ENCODE data around the gene PTTG2.

PTTG2 gene

DNA sequence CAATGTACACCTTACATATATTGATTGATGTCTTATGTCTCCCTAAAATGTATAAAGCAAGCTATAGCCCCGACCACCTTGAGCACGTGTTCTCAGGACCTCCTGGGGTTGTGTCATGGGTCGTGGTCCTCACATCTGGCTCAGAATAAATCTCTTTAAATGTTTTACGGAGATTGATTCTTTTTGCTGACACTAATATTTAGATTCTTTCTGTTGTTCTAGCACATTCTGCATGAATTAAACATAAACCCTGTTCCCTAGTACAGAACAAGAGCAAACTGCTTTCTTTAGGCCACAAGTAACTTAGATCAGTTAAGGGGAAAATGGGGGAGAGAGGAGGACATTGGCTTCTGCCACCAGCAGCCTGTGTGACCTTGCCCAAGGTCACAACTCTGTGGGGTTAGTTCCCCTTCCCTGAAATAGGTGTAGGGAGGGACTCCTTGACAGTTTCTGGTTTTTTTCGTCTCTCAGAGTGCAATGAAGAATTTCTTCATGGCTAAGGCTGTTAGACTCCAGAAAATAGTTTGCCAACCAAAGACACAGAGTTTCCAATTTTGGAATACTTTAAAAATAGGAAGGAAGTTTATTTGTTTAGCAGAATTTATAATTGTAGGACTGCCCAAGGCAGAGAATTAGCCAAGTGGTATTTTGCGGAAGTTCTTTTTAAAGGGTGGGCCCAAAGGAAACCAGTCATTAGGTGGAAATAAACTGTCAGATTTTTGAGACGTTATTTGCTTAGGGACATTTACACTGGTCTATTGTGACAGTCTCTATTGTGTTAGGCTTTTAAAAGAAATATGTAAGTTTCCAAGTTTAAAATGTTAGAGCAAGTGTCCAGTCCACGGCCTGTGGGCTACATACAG, 29.4 kb downstream of the PTTG2 start:
- peak; percentile 43 for DNase-seq

DNA sequence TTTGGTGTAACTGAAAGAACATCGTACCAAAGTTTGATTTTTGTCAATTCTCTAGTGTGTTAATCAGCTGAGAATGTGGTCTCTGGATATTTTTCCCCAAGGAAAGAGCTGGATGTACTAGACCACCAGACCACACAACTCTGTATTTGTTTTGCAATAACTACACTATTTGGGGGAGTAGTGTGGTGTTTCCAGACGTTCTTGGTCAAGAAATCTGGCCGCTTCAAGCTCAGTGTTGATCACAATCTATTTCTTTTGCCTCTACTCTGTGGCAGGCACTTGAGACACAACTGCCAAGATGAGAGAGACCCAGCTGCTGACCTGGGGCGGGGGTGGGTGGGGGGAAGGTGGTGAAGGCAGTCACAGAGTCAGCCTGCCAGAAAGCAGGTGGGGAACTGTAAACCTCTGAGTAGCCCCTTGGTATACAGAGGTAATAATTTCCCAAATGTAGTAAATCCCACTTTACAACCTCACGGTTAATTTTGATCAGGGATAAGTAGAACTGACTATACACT, 30.6 kb downstream of the PTTG2 start:
- DNase-seq = no peak

DNA sequence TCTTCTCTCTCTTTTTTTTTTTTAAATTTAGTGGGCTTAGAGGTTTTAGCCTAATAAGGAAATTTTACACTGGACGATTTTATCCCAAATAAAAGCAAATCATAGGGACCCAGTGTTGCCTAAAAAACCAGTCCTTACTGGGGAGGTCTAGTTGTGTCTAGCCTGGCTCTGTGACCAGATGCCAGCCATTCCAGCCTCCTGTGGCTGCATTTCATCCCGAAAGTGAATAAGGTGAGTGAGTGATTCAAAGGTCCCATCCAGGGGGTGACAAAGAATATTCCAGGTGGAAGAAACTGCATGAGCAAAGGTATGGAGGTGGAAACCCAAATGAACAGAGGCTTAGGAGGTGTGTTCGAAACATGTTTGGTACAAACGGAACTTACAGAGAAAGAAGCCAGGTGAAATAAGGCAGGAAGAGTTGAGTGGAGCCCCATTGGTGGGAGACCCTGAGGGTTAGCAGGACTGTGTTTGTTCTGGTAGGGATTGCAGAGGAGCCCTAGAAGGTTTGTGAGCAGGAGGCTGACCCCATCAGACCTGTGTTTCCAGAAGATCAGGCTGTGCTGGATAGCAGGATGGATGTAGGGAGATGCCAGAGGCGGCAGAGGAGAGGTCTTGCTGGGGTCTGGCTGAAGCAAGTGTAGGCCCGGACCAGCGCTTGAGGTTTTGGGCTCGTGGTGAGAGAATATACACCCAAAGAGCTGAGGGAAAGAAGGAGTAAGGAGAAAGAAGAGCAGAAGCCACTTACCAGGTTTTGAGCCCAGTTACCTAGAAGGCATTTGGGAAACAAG, 31.6 kb downstream of the PTTG2 start:
- DNase-seq = no peak

DNA sequence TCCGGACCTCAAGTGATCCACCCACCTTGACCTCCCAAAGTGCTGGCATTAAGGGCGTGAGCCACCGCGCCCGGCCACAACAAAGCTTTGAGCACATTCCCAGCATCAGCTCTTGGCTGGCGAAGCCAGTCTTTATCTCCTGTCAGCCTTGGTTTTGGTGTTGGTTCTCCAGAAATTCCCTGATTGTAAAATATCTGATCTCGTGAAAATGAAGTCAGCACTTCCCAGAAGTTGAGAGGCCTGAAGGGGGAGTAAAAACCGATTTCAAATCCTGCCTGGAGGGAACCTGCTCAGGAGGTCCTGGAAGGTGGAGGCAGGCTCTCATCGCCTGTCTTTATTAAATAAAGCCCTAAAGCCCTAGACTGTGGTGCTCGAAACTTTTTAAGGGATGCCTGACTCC, 33.6 kb downstream of the PTTG2 start:
- DNase-seq = peak; percentile 33

DNA sequence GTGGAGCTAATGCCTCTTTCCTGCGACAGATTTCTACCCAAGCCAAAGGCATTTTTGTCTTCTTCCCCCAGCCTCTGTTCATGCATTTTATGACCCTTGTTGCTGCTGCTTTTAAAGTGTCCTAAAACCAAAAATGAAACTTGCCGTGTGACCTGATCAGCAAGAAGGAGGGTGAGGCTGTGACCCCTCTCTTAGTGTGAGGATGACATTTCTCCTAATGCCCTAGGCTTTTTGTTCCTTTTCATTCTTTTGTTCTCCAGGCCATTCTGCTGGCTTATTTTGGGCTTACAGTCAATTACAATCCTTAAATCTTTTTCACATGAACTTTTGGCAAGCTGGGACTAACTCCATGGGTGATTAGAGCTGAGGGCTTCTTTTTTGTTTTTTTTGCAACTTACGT, 34.4 kb downstream of the PTTG2 start:
- peak; percentile 65 for DNase-seq

DNA sequence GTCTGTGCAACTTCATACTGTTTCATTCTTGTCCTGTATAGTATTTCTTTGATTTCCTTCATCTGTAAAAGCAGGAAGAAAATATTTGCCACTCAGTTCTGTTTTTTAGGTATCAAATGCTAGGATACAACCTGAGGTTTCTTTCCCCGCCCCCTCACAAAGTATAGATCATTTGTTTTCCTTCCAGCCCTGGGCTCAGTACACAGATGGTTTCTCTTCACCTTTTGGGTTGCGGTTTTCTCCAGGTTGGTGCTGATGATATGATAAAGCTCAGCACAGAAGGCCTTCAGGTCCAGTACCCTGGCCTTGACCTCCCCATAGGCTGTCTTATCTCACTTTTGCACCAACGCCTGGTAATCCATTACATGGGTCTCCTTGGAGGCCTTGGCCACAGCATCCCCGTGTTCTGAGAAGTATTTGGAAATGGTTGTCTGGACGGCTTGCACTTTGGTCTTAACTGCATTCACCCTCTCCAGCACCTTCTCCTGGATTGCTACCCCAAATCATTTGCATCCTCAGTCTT, 35.2 kb downstream of the PTTG2 start:
- peak; percentile 13 for DNase-seq

DNA sequence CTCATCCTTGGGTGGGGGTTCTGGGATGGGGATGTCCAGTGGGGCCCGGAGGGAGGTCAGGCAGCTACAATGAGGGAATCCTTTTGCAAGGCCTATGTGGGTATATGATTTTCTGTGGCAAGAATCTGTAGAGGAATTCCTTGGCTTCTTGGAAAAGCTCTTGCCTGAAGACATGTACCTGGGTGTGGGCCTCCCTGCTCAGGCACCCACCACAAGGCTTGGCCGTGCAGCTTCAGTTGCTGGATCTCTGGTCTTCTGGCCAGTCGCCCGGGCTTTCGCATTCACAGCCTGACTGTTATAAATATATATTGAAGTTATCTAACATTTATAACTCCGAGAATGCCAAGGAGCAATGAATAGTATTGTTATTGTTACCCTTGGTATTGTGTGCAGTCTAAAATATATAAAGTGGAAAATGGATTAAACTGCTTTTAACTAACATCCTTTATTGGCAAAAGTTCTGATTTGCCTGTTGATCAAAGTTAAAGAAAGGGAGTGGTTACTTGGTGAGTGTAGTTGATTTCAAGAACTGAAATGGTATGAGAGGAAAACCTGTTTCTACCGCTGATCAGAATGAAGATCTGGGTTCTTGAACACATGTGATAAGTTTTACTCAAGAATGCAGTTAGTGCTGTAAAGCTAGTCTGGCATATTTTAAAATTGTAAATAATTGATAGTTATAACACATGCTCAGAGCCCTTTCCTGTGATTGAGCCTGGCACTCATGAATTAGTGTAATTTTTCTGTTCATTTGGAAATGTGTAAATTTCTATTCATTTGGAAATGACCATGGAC, 36.0 kb downstream of the PTTG2 start:
- no peak for DNase-seq

DNA sequence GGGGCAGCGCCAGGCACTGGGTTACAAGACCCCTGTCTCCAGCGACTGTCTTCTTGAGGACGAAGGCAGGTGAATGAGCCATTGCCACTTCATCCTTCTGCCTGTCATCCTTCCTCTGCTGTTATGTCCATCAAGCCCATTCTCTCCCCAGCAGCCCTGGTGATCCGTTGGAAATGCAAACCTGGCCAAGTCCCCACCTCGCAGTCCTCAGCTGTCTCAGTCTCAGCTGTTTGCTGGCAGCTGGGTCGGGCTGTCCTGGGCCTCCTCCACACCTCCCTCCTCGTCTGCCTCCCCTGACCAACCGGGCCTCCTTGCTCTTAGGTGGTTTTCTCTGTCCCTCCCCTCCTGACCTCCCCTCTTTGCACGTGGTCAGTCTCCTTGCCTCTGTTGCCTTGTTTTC, 38.0 kb downstream of the PTTG2 start:
- DNase-seq = no peak

DNA sequence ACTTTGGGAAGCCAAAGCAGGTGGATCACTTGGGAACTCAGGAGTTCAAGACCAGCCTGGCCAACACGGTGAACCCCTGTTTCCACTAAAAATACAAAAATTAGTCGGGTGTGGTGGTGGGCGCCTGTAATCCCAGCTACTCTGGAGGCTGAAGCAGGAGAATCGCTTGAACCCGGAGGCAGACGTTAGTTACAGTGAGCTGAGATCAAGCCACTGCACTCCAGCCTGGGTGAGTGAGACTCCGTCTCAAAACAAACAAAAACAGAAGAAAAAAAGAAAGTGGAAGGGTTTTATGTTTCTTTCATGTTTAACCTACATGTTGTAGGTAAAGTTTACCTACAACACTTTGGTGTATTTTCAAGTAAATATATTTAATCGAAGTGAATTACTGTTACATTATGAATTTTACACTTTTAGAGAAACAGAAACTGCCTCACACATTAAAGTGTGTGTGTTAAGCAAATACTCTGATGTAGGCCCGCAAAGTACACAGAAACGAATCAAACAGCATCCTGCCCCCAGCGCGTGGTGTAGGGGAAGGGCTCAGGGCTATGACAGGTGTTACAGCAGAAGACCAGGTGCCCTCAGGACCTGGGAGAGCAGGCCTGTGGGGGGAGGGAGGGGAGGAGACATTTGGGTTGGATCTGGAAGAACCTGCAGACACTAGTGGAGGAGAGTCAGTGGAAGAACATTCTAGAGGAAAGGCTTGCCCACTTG, 39.0 kb downstream of the PTTG2 start:
- DNase-seq = no peak

DNA sequence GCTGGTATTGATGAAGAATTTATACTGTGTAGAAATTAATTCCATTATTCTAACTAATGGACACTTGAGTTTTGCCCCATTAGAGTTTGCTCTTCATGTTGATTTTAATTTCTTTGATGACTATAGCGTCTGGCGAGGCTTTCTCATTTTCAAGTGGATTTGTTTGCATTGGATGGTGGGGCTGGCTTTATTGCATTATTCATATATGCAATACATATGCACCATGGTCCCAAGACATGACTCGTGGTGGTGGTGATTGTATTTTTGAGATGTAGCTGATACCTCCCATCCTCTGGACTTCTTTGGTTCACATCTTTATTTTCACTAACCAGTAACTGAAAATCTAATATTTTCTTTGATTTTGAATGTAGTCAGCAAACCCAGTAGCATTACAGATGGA, 39.8 kb downstream of the PTTG2 start:
- DNase-seq = no peak

DNA sequence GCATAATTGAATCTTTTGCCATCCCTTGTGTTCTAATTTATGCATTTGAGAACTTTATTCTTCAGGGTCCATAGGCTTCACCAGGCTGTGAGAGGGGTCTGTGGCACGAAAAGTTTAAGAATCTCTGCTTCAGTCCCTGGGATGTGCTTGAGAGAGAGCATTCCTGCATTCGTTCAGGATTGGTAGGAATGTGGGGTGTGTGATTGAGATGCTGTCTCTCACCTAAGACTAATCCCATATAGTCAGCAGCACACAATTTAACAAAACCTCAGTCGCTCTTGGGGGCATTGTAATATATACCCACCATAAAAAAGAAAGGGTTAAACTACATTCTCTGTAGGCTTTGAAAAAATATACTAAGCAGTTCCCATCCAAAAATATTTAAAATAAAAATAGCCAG, 41.7 kb downstream of the PTTG2 start:
- DNase-seq = no peak

DNA sequence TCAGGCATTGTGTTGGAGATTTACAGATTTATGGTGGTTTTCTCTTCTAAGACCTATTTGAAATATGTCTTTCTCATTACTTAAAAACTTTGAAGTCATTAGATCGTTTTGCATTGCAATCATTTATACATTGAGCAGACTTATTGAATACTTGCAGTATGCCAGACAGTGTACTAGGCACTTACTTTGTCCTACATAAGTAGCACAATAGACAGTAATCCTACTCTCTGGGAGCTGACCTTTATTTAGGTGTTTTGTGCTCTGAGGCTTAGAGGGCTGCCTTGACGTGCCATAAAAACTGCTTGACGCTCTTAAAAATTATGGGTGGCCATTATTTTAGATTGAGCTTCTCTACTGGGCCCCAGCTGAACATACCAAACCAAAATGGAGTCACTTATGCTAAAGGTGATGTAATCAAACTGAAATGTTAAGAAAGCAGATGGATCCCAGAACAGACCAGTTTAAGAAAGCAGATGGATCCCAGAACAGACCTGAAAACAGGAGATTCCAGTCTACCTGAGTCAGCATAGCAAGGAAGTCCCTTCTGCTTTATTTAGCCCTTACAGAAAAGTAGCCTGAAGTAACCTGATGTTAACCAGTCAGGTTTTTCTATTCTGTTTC, 42.4 kb downstream of the PTTG2 start:
- DNase-seq = no peak

DNA sequence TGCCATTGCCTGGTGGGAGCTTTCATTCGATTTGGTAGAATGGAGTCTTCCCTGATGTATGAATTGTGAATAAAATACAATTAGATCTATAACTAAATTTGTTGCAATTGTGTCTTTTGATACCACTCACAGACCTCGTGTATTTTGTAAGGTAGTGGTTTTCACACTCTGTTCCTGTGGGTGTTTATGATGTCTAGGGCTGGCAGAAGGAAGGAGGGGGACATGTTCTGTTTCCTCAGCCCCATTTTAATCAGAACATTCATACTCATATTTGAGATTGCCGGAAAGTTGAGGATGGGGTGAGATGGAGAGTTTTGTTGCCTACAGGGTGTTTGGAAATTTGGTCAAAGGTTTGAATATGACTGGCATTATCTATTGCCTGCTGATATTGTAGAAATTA, 42.9 kb downstream of the PTTG2 start:
- DNase-seq = no peak

DNA sequence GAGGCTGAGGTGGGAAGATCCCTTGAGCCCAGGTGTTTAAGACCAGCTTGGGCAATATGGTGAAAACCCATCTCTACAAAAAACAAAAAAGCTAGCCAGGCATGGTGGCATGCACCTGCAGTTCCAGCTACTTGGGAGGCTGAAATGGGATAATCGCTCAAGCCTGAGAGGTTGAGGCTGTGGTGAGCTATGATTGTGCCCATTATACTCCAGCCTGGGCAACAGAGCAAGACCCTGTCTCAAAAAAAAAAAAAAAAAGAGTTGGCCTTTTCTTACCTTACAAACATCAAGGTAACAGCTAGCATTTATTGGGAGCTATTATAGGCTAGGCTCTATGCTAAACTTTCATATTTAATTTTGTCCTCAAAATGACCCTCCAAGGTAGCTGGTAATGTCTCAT, 43.4 kb downstream of the PTTG2 start:
- DNase-seq = no peak

DNA sequence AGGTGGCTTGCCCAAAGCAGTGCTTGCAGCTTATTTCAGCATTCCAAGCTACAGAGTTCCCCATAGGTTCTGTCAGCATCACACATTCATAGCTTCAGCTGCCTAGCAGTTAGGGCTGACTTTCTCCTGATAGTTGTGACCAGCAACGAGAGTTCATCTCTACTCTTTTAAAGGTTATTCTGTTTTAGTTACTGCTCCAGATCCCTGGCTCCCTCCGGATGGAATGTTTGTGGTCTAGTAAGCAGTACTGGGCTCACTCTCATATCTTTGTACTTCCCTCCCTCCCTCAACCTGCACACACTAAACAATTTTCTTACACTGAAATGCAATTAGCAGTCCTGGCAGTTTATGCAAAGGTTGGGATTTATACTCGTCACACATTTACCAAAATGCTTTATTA, 43.9 kb downstream of the PTTG2 start:
- DNase-seq = peak; percentile 4

DNA sequence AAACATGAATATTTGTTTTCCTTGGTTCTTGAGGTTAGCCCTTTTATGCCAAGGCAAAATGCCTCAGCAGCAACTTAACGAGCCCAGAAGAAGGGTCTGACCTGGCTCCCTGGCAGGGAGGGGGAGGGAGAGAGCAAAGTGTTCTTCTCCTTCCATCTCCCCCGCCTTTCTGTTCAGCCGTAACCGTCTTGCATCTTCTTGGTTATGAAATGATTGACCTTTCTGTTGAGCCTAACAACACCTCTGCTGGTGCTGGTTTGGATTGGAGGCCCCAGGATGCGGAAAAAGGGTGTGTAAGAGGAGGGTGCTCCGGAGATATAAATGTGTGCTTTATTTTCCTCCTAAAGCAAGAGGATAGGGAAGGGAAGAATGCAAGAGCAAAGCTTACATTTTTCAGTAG, 44.7 kb downstream of the PTTG2 start:
- no peak for DNase-seq

DNA sequence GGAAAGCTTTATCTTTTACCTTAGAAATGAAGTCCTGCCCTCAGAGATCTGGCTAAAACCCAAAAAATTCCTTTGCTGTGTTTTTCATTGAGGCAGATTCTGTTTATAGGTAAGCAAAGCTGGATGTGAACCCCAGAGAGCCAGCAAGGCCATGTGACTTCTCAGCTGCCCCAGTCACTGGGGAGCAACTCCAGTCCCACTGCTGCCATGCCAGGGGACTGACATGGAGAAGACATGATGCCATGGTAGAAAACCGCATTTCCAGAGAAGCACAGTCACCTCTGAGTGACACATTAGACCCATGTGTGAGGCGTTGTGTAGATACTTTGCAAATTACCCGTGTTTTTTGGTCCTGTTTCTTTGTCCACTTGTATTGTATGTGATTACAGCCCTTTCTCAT, 45.4 kb downstream of the PTTG2 start:
- peak; percentile 35 for DNase-seq

DNA sequence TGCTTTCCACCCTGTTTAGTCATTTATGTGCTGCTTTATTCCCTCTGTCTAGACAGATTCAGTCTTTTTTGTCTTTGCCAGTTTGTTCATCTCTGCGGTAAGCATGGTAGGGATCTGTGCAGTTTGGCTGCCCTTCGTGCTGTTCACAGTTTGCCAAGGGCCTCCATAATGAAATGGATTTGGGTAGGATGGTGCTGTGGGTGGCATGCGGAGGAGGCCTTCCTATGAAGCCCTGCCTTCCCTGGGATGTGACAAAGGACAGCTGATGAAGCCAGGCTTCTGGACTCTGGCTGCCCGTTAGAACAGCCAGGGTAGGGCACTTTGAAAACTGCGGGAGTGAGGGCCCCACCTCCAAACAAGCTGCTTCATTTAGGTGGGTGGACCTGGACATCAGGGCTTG, 47.4 kb downstream of the PTTG2 start:
- no peak for DNase-seq

DNA sequence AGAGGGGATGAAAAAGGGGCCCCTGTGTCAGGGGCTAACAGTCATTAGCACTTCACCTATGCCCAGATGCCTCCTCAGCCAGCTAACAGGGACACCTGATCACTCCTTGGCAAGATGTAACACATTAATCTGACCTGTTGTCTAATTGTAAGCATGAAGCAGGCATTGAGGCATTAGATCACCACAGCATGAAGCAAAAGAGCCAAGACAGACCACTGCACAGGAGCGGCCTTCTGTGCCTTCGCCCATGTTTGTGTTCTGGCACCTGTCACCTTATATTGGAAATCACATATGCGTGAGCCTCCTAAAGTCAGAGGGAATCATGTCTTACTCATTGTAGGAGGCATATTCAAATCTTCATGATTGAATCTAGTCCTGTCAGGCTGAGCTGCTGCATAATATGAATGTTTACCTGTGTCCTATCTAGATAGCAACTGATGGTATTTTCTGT, 48.4 kb downstream of the PTTG2 start:
- DNase-seq = no peak

DNA sequence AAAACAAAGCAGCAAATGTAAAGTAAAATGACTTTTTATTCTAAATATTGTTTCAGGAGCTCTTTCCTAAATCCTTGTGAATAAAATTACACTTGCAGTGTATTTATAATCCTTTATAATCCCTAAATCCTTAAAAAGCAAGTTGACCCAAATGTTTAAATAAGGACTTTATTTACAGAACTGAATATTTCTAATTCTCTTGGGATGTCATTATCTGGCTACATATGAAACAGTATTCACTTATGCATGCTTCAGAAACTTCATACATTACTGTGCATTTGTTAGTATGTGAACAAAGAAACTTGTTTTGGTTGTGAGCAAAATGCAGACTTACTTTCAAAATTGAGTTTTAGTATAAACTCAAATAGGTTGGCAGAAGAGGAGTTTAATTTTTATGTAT, 49.2 kb downstream of the PTTG2 start:
- no peak for DNase-seq

DNA sequence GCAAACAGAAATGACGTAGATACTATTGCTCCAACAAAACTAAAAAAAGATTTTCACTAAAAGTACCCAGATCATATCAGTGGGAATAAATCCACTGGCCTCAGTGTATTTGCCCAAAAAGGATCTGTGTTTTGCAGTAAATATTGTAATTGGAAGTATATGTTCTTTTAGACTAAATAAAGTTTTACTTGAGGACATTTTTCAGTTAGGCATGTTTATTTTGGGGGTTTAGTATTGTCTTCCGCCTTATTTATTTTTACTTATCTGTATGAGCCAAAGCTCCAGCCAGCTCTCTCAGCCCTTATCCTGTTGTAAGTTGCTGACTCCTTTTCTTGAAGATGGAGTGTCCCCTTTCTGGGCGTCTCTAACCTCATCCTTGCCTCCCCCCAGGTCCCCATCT, 49.8 kb downstream of the PTTG2 start:
- DNase-seq = no peak

All from OCI-M1 (cell line).